HG02588 (cell line): ENCODE data around the gene DIDO1.
"Not testable (repeated sequence)": the region's sequence is repeated elsewhere in the genome, so short reads cannot be mapped to it uniquely, and the experiment has no call there.

Experiments
- ATAC-seq: cut with Tn5 transposase; IDR thresholded peaks from one replicate; pipeline ENCODE4 v1.9.1; 2021; ENCODE audit warnings: mild to moderate bottlenecking, moderate library complexity; ENCODE audit not compliant: unreplicated experiment

Gene DIDO1

GRCh38 chr20:62933966-62934365, 7.7 kb upstream of the DIDO1 start:
- no peak for ATAC-seq

GRCh38 chr20:62931464-62931863, 5.2 kb upstream of the DIDO1 start:
- ATAC-seq, result no peak

- no peak for ATAC-seq
These were observed 2.8 kb upstream of the DIDO1 start for GRCh38 chr20:62929051-62929538.

GRCh38 chr20:62928246-62928939, 2.1 kb upstream of the DIDO1 start:
- ATAC-seq, result no peak

GRCh38 chr20:62927128-62927705, 912 bp upstream of the DIDO1 start:
- no peak for ATAC-seq

GRCh38 chr20:62925420-62926228, 681 bp downstream of the DIDO1 start:
- ATAC-seq, result peak; percentile 6

- no peak for ATAC-seq
These were observed 1.3 kb downstream of the DIDO1 start for GRCh38 chr20:62925076-62925419.

GRCh38 chr20:62924442-62925075, 1.7 kb downstream of the DIDO1 start:
- no peak for ATAC-seq

- ATAC-seq, result no peak
These were observed 2.5 kb downstream of the DIDO1 start for GRCh38 chr20:62923669-62924441.

GRCh38 chr20:62923059-62923668, 3.1 kb downstream of the DIDO1 start:
- not testable (repeated sequence) for ATAC-seq

- no peak for ATAC-seq
These were observed 3.8 kb downstream of the DIDO1 start for GRCh38 chr20:62922451-62922921.

- ATAC-seq, result no peak
These were observed 5.1 kb downstream of the DIDO1 start for GRCh38 chr20:62921119-62921687.

GRCh38 chr20:62920039-62920645, 6.2 kb downstream of the DIDO1 start:
- no peak for ATAC-seq

GRCh38 chr20:62918831-62919230, 7.5 kb downstream of the DIDO1 start:
- no peak for ATAC-seq

GRCh38 chr20:62918147-62918546, 8.2 kb downstream of the DIDO1 start:
- no peak for ATAC-seq

GRCh38 chr20:62917720-62918119, 8.6 kb downstream of the DIDO1 start:
- no peak for ATAC-seq

- ATAC-seq, result no peak
These were observed 9.4 kb downstream of the DIDO1 start for GRCh38 chr20:62916703-62917476.

GRCh38 chr20:62914970-62915457, 11.3 kb downstream of the DIDO1 start:
- ATAC-seq, result no peak
